ENCODE results near the gene CLCNKA.
"Not testable (repeated sequence)": the region's sequence is repeated elsewhere in the genome, so short reads cannot be mapped to it uniquely, and the experiment has no call there.

Gene CLCNKA

DNA sequence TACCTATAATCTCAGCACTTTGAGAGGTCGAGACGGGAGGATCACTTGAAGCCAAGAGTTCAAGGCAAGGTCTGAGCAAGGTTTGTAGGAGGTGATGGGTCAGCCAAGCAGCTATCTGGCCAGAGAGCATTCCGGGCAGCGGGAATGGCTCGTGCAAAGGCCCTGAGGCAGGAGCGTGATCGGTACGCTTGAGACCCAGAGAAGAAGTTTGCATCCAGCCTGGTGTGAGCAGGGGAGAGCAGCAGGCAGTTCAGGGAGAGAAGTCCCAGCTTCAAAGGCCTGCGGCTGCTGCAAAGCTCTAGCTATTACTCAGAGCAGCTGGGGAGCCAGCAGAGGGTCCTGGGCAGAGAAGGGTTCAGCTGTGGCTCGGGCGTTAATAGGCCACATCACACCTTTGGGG is 22.9 kb upstream of the CLCNKA start:
- DNase-seq: no peak

DNA sequence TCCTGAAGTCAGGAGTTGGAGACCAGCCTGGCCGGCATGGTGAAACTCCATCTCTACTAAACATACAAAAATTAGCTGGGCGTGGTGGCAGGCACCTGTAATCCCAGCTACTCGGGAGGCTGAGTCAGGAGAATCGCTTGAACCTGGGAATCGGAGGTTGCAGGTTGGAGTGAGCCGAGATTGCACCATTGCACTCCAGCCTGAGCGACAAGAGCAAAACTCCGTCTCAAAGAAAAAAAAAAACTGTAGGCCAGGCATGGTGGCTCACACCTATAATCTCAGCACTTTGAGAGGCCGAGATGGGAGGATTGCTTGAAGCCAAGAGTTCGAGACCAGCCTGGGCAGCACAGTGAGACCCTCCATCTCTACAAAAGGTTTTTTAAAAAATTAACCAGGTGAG is 20.6 kb upstream of the CLCNKA start:
- not testable (repeated sequence) for DNase-seq

DNA sequence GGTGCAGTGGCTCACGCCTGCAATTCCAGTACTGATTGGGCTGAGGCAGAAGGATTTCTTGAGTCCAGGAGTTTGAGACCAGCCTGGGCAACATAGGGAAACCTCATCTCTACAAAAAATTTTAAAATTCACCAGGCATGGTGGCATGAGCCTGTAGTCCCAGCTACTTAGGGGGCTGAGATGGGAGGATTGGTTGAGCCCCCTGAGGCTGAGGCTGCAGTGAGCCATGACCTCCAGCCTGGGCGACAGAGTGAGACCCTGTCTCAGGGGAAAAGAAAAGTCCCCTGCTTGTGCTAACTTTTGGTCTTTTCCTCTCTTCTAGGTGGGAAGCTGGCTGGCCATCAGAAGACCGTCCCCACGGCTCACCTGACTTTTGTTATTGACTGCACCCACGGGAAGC is 16.2 kb upstream of the CLCNKA start:
- no peak for DNase-seq

DNA sequence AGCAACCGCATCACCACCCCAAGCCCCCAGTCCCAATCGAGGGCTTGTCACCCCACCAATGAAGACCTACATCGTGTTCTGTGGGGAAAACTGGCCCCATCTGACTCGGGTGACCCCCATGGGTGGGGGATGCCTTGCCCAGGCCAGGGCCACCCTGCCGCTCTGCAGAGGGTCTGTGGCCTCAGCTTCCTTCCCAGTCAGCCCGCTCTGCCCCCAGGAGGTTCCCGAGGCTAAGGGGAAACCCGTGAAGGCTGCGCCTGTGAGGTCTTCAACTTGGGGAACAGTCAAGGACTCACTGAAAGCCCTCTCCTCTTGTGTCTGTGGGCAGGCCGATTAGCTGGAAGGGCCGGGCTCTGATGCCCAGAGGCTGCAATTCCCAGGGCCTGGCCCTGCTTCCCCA is 15.8 kb upstream of the CLCNKA start:
- no peak for DNase-seq

DNA sequence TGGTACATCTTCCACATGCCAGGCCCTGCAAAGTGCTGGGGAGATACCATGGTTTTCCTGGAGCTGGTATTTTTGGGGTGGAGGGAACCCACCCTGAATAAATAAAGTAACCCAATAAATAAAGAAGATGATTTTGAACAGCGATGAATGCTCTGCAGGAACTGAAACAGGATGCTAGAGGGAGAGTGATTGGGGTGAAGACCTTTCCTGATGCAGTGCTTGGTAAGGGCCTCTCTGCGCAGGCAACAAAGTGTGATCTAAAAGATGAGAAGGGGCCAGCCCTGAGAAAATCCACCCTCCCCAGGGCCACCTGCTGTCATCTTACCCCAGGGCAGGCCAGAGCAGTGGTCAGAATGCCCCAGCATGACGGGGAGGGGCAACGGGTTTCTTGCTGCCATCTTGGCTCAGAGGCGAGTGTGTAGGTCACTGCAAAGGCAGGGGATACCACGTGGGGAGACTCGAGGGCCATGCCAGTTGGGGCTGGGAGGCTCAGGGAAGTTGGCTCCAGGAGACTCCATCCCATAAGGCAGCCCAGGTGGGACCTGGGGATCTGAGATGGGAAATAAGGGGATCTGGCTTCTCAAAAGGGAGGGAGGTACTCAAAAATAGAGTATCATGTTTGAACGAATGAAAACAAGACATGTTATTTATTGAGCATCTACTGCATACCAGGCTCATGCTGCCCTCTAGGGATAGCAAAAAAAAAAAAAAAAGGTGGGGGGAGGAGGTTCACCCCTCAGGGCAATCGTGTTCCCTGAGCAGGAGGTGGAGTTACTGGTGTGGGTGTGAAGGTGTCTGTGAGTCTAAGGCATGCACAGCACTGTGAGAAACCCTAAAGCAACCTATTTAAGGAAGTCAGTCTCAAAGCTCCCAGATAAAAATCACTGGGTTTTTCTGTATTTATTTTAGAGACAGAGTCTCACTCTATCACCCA is 15.0 kb upstream of the CLCNKA start:
- DNase-seq: peak; percentile 38

DNA sequence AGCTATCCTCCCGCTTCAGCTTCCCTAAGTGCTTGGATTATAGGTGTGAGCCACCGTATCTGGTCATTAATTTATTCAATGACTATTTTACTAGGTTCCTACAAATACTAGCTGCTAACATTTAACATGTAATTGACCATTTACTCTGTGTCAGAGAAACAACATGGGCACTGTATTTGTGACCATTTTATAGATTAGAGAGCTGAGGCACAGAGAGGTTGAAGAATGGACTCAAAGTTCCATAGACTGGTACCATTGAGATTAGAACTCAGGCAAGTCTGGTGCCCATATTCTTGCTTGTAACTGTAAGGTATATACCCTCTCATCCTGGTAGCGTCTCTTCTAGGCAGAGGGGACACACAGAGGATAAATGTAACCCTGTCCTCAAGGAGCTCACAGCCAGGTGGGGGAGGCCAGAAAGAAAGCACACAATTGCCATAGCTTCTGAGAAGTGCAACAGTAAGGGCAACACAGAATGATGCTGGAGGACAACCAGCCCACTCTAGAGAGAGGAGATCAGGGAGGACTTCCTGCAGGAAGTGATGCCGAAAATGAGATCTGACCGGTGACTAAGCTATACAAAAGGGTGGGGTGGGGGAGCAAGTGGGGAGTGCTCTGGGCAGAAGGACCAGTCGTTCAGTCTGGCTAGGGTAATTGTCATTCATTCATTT is 14.0 kb upstream of the CLCNKA start:
- DNase-seq: no peak

DNA sequence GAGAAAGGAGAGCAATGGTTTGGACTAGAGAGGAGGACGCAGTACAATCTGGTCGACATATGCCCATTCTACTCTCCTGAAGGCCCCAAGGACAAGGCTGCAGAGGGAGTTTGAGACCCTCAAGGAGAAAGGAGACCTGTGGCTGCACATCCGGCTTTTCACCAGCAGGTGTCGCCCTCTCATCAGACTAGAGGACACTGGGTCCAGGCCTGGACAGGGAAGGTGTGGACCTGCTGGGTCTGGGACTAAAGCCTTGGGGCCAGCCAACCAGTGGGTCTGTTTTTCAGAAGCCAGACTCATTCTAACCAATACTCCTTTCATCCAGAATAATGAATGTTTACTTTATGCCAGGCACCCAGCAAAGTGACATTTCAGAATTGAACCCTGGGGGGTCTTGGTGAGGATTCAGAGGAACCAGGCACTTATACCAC is 12.8 kb upstream of the CLCNKA start:
- DNase-seq: peak; percentile 74

DNA sequence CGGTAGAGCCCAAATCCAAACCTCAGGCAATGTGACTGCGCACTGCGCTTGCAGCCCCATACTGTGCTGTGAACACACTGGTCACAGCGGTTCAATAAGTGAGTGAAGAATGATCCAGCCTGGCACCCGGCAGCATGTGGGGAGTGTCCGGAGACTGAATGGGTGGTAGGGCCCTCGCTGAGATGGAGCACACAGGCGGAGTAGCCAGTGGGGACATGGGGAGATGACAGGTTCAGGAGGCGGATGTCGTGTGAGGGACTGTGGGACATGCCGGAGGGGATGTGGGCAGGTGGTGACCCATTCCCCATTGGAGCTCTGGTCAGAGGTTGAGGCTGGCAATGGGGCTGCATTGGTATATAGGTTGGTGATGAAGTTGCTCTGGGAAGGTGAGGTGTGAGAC is 12.2 kb upstream of the CLCNKA start:
- DNase-seq: no peak

DNA sequence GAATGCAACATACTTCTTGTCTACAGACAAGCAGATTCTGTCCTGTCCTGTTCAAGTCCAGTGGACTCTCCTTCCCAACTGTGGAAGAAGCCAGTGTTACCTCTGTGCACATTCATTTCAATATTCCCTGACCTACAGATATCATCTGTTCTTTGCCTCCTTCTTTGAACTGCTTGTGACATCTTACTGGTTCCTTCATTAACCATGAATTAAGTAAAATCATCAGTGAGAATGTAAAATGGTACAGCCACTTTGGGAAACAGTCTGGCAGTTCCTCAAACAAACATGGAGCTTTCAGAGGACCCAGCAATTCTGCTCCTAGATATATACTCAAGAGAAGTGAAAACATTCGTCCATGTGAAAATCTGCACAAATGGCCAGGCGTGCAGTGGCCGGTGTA is 11.0 kb upstream of the CLCNKA start:
- no peak for DNase-seq

DNA sequence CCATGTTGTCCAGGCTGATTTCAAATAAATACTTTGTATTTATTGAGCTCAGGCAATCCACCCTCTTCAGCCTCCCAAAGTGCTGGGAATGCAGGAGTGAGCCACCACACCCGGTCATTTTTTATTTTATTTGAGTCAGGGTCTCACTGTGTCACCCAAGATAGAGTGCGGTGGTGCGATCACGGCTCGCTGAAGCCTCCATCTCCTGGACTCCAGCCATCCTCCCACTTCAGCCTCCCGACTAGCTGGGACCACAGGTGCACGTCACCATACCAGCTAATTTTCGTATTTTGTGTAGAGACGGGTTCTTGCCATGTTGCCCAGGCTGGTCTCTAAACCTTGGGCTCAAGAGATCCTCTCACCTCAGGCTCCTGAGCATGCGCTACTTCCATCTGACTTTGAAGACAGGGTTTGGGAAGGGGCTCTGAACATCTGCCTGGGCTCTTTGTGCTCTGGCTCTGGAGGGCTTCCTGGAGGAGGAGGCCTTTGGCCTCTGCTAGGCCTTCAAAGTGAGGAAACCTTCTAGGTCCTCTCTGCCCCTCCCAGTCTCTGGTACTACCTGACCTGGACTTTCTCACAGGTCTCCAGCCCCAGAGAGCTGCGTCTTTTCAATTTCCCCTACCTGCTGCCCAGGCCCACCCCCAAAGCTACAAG is 9.8 kb upstream of the CLCNKA start:
- no peak for DNase-seq

DNA sequence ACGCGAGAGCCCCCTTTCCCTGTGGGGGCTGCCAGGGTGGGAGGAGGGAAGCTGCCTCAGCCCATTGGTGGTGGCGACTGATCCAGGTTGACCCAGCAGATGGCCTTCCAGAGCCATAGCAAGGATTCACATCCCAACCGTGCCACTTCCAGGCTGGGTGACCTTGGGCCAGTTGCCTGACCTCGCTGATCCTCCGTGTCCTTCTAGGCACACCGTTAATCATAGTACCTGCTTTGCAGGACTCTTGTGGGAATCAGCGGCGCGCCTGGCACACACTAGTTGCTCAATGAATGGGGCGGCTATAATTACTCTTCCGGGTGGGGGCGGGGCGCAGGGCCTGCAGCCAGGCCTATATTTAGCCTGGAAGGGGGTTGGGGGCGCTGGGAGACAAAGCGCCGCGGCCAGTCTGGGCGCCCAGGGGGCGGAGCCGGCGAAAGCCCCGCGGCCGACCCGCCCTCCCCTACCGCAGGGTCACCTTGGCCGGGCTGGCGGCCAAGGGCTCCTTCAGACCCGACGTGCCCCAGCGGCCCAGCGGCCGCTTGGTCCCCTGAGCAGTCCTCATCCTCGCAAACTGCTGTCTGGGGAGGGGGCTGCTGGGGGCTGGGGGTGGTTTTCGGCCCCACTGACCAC is 9.1 kb upstream of the CLCNKA start:
- peak; percentile 52 for DNase-seq

DNA sequence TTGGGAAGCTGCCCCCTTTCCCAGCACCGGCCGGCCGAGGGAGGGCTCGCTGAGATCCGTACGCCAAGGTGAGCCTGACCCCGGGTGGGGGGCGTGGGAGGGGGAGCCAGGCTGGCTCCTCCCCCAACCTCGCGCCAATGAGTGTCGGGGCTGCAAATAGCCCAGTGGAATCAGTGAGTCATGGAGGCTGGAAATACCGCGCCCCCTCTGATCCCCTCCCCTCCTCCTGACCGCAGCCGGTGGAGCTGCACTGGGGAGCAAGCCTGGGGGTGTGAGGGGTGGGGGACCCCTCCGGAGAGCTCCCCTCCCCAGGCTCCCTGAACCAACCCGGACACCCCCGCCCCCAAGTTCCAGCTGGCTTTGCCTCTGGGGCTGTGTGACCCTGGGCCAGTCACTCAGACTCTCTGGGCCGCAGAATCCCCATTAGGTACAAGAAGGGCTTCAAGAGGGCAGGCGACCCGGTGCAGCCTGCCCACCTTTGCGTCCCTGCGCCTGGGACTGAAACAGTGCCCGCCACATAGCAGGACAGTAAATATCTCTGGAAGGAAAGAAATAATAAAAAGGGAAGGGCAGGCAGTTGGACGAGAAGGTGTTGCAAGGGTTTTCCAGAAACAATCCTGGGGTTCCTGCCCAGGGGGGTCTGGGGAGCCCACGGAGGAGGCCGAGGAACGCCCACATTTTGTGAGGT is 8.5 kb upstream of the CLCNKA start:
- peak; percentile 62 for DNase-seq

DNA sequence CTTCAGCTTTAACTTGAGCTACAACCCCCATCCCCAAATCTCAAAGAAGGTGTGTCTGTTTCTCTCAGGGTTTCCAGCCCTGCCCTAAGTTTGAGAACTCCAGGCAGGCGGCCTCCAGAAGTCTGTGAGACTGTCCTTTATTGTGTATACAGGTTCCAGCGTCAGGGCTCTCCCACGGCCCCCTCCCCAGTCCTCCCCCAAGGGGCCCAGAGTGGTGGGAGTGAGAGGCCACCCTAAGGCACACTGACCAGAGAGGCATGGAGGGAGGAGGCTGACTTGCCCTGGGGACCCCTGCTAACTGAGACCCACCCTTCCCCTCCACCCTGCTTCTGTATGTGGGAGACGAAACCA is 8.0 kb upstream of the CLCNKA start:
- no peak for DNase-seq

DNA sequence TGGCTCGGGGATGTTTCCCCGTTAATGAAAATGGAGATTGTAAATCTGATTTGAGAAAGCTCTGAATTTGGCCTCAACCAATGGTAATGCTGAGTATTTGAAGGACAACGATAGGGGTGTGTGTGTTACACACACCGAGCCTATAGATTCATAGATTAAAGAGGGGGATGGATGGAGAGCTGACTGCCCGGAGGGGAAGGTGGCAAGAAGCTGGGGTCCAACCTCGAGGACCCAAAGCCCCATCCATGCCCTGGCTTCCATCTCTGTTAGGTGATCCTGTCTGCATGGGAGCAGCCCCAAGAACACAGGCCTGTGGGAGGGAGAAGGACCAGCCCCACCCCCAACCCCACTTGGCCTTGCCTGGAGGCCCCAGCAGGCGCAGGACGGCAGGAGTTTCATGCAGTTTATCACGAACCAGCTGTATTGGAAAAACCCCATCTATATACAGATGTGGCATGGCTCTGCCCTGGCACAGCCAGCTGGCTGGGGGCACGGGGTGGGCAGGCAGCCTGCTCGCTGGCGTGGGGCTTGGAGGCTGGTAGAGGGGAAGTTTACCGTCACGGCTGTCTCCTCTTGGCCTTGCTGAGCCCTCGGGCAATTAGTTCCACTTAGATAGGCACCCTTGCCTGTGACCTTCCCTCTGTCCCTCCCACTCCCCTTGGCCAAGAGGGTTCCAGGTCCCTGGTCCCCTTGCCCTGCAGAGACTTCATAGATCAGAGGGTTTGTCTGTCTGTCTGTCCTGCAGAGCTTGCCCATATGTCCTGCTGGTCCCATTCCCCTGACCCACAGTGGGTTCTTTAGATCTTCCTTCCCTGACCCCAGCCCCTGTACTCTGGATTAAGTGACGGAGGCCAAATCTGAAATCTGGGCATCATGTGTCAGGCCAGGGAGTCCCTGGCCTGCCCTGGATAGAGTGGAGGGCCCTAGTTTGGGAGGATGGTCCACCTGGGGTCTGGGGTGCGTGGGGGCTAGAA is 7.0 kb upstream of the CLCNKA start:
- DNase-seq: no peak

DNA sequence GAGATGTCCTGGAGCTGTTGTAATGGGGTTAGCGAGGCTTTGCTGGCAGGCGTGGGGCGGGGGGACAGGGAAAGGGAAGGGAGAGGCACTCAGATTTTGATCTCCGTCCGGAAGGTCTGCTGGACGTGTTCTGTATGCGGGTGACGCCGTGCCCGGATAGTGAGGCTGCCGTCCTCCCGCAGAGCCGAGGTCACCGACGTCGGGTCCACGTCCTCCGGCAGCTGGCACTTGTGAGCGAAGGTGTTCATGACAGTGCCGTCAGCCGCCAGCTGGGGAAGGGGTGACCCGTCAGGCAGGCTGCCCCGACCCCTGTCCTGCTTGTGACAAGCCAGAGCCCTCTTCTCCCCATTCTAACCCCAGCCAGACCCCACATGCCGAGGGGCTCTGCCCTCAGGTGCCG is 6.3 kb upstream of the CLCNKA start:
- DNase-seq: no peak

DNA sequence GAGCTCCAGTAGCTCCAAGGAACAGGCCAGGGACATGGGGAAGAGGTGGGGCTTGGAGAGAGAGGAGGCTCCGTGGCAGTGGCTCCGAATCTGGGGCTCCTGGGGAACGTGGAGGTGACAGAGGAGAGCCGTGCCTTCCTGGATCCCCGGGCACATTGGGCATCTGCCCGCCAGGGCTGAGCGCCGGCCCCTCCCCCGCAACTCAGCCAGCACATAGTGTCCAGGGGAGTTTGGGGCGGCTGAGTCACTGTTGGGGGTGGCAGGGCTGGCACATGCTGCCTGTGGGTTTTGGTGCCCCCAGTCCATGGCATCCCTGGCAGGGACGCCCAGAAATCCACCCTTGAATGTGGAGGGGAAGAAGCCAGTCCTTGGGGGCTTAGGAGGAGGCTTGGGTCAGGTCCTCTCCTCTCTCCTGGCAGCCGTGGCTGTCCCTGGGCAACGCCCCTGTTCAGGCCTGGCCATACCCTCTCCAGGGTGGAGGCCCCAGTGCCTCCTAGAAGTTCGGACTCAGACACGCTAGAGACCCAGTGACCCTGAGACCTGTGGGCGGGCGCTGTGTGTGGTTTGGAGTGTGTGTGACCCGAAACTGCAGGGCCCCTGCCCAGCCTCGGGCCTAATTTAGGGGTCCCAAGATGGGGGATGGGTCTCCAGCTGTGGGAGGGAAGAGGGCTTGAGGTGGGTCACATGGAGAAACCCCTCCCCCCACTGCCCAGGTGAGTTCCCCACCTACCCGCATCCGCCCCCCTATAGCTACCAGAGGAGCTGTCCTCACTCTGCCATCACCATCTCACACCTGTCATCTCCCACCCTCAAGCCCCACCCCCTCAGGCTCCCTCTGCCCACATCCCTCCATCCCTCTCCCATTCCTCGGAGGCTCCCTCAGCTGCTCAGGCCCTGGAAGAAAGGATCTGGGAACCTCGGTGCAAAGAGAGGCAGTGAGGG is 5.6 kb upstream of the CLCNKA start:
- no peak for DNase-seq

DNA sequence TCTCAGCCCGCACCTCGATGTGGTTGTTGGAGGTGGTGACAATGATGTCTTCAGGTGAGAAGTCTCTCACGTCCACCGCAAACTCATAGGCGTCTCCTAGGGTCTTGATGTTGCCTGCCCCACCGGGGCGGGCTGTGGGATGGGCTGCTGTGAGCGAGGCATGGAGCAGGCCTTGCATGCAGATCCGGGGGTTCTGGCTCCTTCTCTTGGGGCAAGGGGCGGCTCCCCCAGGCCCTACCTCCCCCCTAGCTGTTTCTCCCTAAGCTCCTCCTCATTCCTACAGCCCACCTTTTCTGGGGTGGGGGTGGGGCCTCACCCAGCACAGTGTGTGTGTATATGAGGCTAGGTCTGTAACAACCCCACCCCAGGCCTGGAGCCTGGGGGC is 4.8 kb upstream of the CLCNKA start:
- DNase-seq: no peak

DNA sequence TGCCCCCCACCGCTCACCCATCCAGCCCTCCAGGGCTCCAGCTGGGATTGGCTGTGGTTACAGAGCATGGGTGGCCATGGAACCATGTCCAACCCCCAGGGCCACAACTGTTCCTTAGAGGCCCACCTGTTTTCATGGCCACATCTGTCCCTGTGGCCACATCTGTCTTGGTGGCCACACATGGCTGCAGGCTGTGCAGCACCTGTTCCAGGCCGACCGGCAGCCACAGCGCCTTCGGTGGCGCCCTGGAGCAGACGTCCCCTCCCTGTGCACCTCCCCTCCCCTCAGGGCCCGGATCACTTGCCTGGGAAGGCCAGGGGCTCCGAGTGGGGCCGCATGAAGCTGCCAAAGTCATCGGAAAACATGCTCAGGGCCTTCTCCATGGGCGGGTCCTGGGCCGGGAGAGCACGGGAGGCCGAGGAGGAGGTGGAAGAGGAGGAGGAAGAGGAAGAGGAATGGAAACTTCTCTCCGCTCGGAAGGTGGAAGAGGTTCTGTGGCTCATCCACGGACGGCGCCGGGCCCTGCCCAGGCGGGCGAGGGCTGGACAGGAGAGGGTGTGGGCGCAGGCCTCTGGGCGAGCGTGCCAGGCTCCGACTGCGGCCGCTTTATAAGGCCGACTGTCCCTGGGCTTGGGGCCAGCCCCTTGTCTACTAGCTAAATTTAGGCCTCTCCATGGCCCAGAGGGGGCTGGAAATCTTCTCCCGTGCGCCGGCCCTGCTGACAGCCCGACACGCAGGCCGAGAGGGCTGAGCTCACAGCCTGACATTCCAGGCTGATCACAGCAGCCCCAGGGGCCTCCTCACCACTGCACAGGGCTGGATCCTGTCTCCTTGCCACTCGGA is 4.2 kb upstream of the CLCNKA start, which contains the start of gene HSPB7:
HSPB7 (minus strand) TSS at position 583 of the 843 bp plus-strand sequence; CDS start at position 503, 80 bp downstream.
- no peak for DNase-seq

DNA sequence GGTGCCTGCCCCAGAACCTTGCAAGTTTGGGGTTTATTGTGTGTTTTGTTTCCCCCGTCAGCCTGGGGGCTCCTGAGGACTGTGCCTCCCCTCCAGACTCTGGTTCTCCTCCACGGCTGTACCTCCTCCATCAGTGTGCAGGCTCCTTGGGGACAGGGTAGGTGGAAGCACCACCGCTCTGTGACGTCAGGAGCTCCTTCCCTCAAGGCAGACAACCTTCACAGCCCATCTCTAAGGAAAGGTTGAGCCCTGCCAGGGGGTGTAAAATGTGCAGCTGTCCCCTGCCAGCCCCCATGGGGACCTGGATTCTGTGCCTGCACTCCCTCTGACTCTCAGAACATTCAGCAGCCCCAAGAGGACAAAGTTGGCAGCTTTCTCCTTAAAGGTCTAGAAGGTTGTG is 3.5 kb upstream of the CLCNKA start:
- DNase-seq: no peak
